SK-N-SH treated with all-trans-retinoic acid at 6 μM for 48 hours (cell line): ENCODE data around the gene SCPEP1.

ENCODE experiments used
- ATAC-seq: fragments of 200-7000 bp; cut with Tn5 transposase; 3 replicates; pipeline ENCODE4 v1.9.1; 2020; ENCODE audit warnings: mild to moderate bottlenecking, moderate library complexity
- ARNTL ChIP-seq: fragments of 450-650 bp; formaldehyde crosslinking; IDR thresholded peaks from 2 replicates; pipeline ENCODE4 v1.5.0; 2020; ENCODE audit warnings: low read depth, mild to moderate bottlenecking, moderate library complexity, borderline replicate concordance
- BACH2 ChIP-seq: fragments of 250-450 bp; sonication (Bioruptor Pico); IDR thresholded peaks from 2 replicates; pipeline ENCODE4 v1.9.0; 2021; ENCODE audit warnings: mild to moderate bottlenecking, borderline replicate concordance
- CSRNP3 ChIP-seq: fragments of 250-450 bp; sonication (Bioruptor Pico); IDR thresholded peaks from 2 replicates; pipeline ENCODE4 v1.5.1; 2021; ENCODE audit warnings: mild to moderate bottlenecking, moderate library complexity
- ESRRG ChIP-seq: fragments of 250-450 bp; sonication (Bioruptor Pico); IDR thresholded peaks from 2 replicates; pipeline ENCODE4 v1.6.1; 2021; ENCODE audit warnings: mild to moderate bottlenecking
- GLIS3 ChIP-seq: fragments of 250-450 bp; sonication (Bioruptor Pico); IDR thresholded peaks from 2 replicates; pipeline ENCODE4 v1.5.0; 2020; ENCODE audit warnings: mild to moderate bottlenecking, moderate library complexity
- ISL1 ChIP-seq: fragments of 250-450 bp; sonication (Bioruptor Pico); IDR thresholded peaks from 2 replicates; pipeline ENCODE4 v2.1.2; 2022; ENCODE audit warnings: mild to moderate bottlenecking, moderate library complexity
- OSR1 ChIP-seq: fragments of 250-450 bp; sonication (Bioruptor Pico); IDR thresholded peaks from 2 replicates; pipeline ENCODE4 v1.8.0; 2022; ENCODE audit warnings: moderate library complexity, mild to moderate bottlenecking, inconsistent platforms
- PATZ1 ChIP-seq: fragments of 250-450 bp; sonication (Bioruptor Pico); IDR thresholded peaks from 2 replicates; pipeline ENCODE4 v1.8.0; 2020; ENCODE audit warnings: mild to moderate bottlenecking, moderate library complexity, borderline replicate concordance
- POU6F1 ChIP-seq: fragments of 250-450 bp; sonication (Bioruptor Pico); IDR thresholded peaks from 2 replicates; pipeline ENCODE4 v1.8.0; 2021; ENCODE audit warnings: low read depth, mild to moderate bottlenecking, moderate library complexity, borderline replicate concordance
- PPARA ChIP-seq: fragments of 250-450 bp; sonication (Bioruptor Pico); IDR thresholded peaks from 2 replicates; pipeline ENCODE4 v1.5.0; 2020; ENCODE audit warnings: mild to moderate bottlenecking, borderline replicate concordance
- RARB ChIP-seq: fragments of 250-450 bp; sonication (Bioruptor Pico); IDR thresholded peaks from 2 replicates; pipeline ENCODE4 v1.8.0; 2021; ENCODE audit warnings: mild to moderate bottlenecking, moderate library complexity
- SNAI2 ChIP-seq: fragments of 250-450 bp; sonication (Bioruptor Pico); IDR thresholded peaks from 2 replicates; pipeline ENCODE4 v1.5.0; 2020; ENCODE audit warnings: mild to moderate bottlenecking, moderate library complexity
- TCF4 ChIP-seq: fragments of 250-450 bp; sonication (Bioruptor Pico); IDR thresholded peaks from 2 replicates; pipeline ENCODE4 v1.8.0; 2021; ENCODE audit warnings: mild to moderate bottlenecking, moderate library complexity, borderline replicate concordance
- TOX ChIP-seq: fragments of 250-450 bp; sonication (Bioruptor Pico); IDR thresholded peaks from 2 replicates; pipeline ENCODE4 v1.8.0; 2021; ENCODE audit warnings: mild to moderate bottlenecking, moderate library complexity, borderline replicate concordance
- ZC3H10 ChIP-seq: fragments of 250-450 bp; sonication (Bioruptor Pico); IDR thresholded peaks from 2 replicates; pipeline ENCODE4 v1.5.1; 2021; ENCODE audit warnings: mild to moderate bottlenecking, moderate library complexity
- ZFP3 ChIP-seq: fragments of 250-450 bp; sonication (Bioruptor Pico); IDR thresholded peaks from 2 replicates; pipeline ENCODE4 v1.5.0; 2020; ENCODE audit warnings: mild to moderate bottlenecking, moderate library complexity
- ZFP30 ChIP-seq: fragments of 450-650 bp; formaldehyde crosslinking; IDR thresholded peaks from 2 replicates; pipeline ENCODE4 v1.5.0; 2022; ENCODE audit warnings: mild to moderate bottlenecking, moderate library complexity
- ZNF70 ChIP-seq: fragments of 450-650 bp; formaldehyde crosslinking; IDR thresholded peaks from 2 replicates; pipeline ENCODE4 v1.5.0; 2020; ENCODE audit warnings: mild to moderate bottlenecking, moderate library complexity
- ZNF8 ChIP-seq: fragments of 450-650 bp; formaldehyde crosslinking; IDR thresholded peaks from 2 replicates; pipeline ENCODE4 v1.5.0; 2020; ENCODE audit warnings: mild to moderate bottlenecking, moderate library complexity

SCPEP1 gene

GRCh38 chr17:57037411-57037810 is 59.5 kb downstream of the SCPEP1 start (continued):
- no peak for TF ChIP-seq POU6F1
- no peak for TF ChIP-seq ZFP30
- TF ChIP-seq SNAI2, result no peak
- TF ChIP-seq PPARA (CRISPR knock-in tag), result no peak
- no peak for TF ChIP-seq ZC3H10 (CRISPR knock-in tag)

GRCh38 chr17:57038486-57038885 is 60.6 kb downstream of the SCPEP1 start:
- no peak for ATAC-seq
- TF ChIP-seq ZNF70 (CRISPR knock-in tag) (no peak), PATZ1 (CRISPR knock-in tag) (no peak), ZFP3 (CRISPR knock-in tag) (no peak), ESRRG (no peak), POU6F1 (no peak), TOX (CRISPR knock-in tag) (no peak), GLIS3 (no peak), ZNF8 (no peak), BACH2 (CRISPR knock-in tag) (no peak)

- TF ChIP-seq POU6F1, result no peak
- no peak for TF ChIP-seq ZFP3 (CRISPR knock-in tag)
- TF ChIP-seq BACH2 (CRISPR knock-in tag), result no peak
- TF ChIP-seq PATZ1 (CRISPR knock-in tag), result no peak
- no peak for TF ChIP-seq TCF4 (CRISPR knock-in tag)
- no peak for ATAC-seq
Observed at GRCh38 chr17:57040571-57040970, 62.6 kb downstream of the SCPEP1 start.

- ATAC-seq, result no peak
- TF ChIP-seq ZNF70 (CRISPR knock-in tag) (no peak), ISL1 (CRISPR knock-in tag) (no peak), PATZ1 (CRISPR knock-in tag) (no peak), BACH2 (CRISPR knock-in tag) (no peak), GLIS3 (no peak), TOX (CRISPR knock-in tag) (no peak), CSRNP3 (CRISPR knock-in tag) (no peak), ESRRG (no peak), ARNTL (CRISPR knock-in tag) (no peak), TCF4 (CRISPR knock-in tag) (no peak), RARB (no peak), ZC3H10 (CRISPR knock-in tag) (no peak), OSR1 (CRISPR knock-in tag) (no peak), ZFP30 (no peak), ZNF8 (no peak), POU6F1 (no peak)
Observed at GRCh38 chr17:57043276-57043675, 65.3 kb downstream of the SCPEP1 start.
